Measurements from ENCODE around the gene ATP5F1E.

DNA sequence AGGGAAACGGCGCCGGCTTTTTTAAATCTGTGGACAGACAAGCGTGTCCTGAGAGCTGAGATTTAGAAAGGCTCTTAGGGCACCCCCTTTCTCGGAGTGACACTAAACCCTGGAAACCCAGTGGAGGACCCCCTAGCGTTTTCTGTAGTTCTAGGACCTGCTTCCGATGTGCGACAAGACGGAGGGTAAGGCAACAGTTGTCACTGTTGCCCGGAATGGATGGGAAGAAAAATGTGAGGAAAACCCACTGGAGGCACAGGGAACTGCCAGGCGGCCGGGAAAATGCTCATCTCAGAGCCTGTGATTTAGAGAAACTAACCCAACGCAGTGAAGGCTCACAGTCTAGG lies 551 bp upstream of the ATP5F1E start:
- TF ChIP-seq, protein P1, sequence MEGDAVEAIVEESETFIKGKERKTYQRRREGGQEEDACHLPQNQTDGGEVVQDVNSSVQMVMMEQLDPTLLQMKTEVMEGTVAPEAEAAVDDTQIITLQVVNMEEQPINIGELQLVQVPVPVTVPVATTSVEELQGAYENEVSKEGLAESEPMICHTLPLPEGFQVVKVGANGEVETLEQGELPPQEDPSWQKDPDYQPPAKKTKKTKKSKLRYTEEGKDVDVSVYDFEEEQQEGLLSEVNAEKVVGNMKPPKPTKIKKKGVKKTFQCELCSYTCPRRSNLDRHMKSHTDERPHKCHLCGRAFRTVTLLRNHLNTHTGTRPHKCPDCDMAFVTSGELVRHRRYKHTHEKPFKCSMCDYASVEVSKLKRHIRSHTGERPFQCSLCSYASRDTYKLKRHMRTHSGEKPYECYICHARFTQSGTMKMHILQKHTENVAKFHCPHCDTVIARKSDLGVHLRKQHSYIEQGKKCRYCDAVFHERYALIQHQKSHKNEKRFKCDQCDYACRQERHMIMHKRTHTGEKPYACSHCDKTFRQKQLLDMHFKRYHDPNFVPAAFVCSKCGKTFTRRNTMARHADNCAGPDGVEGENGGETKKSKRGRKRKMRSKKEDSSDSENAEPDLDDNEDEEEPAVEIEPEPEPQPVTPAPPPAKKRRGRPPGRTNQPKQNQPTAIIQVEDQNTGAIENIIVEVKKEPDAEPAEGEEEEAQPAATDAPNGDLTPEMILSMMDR (IDR thresholded peaks at IDR 0.05; ENCODE audit: insufficient read depth, low read depth, low read length): peak; percentile 12
- no peak for TF ChIP-seq EZH2 (IDR thresholded peaks at IDR 0.05; ENCODE audit: insufficient read depth, low read length)

All from astrocyte (in vitro differentiated cells and primary cell).